ENCODE measurements around the gene POU3F2. TPM values are rescaled to one million over a fixed set of nuclear protein-coding genes. Genes with fewer than 3 reads are reported as not detected.

POU3F2 gene
- 0.93 and 1.0 TPM in 2 replicates for polyA plus RNA-seq (2012; rRNA removed)
- 0.92 and 1.1 TPM in 2 replicates for polyA plus RNA-seq (2012; cell fraction: cytosol; rRNA removed)
- polyA plus RNA-seq (2012; cell fraction: nucleus; rRNA removed): 0.89 and 1.0 TPM in 2 replicates

GRCh38 chr6:98834060-98835031 lies at the start of gene POU3F2:
Gene POU3F2, plus strand, starts transcription at chr6:98834574. Its CDS starts 300 bp downstream, at chr6:98834874.
- no peaks in the 10 kb centered on the region for H3K27me3 ChIP-seq (ENCODE audit: insufficient read depth)
- H3K4me1 ChIP-seq (ENCODE audit: control insufficient read depth in 1 of 2, insufficient read depth in 2 of 2, low read depth in 1 of 2, low read length in 1 of 2): peaks cover 0 to 37% of the 10 kb centered on the region in 2 experiments; a peak in 2 of 4 replicates
- peak within 1 kb of the TSS; percentile 77 for H2AFZ ChIP-seq (ENCODE audit: low read depth)
- H3K9me2 ChIP-seq: no peaks in the 10 kb centered on the region
- peak within 1 kb of the TSS; percentile 50; the same call in 1 of the 2 replicates for H3K9ac ChIP-seq
- peak; percentile 97 for DNase-seq
- H3K27ac ChIP-seq (ENCODE audit: low read depth in 2 of 2, low read length in 1 of 2): peak within 1 kb of the TSS; percentile 83 to 84
- TF ChIP-seq NFIC (IDR thresholded peaks at IDR 0.05; ENCODE audit: borderline replicate concordance) (peak; percentile 57), USF1 (IDR thresholded peaks at IDR 0.05; ENCODE audit: borderline replicate concordance, low read depth) (peak; percentile 25; the same call in 1 of the 2 replicates), USF2 (IDR thresholded peaks at IDR 0.05; ENCODE audit: borderline replicate concordance, low read depth, low read length) (no peak), PBX3 (IDR thresholded peaks at IDR 0.05) (peak; percentile 81), SIN3A (IDR thresholded peaks at IDR 0.05; ENCODE audit: borderline replicate concordance, low read depth, low read length) (peak; percentile 52; the same call in 1 of the 2 replicates), RFX5 (IDR thresholded peaks at IDR 0.05; ENCODE audit: low read length) (peak; percentile 97), TEAD4 (IDR thresholded peaks at IDR 0.05; ENCODE audit: borderline replicate concordance, insufficient read depth) (no peak), MXI1 (IDR thresholded peaks at IDR 0.05; ENCODE audit: low read depth, low read length) (peak; percentile 48; the same call in 1 of the 2 replicates), MAX (IDR thresholded peaks at IDR 0.05; ENCODE audit: low read depth) (peak; percentile 59), JUND (IDR thresholded peaks at IDR 0.05) (no peak), GATA2 (CRISPR knock-in tag; IDR thresholded peaks at IDR 0.05) (no peak), POLR2AphosphoS5 (IDR thresholded peaks at IDR 0.05; ENCODE audit: low read depth, low read length) (no peak), TAF1 (IDR thresholded peaks at IDR 0.05; ENCODE audit: borderline replicate concordance, low read depth, low read length) (peak; percentile 59), YY1 (IDR thresholded peaks at IDR 0.05; ENCODE audit: low read depth) (peak; percentile 47), CHD2 (IDR thresholded peaks at IDR 0.05; ENCODE audit: low read length, partially characterized antibody) (peak; percentile 26), SMC3 (IDR thresholded peaks at IDR 0.05; ENCODE audit: low read depth, low read length) (no peak), CTCF (IDR thresholded peaks at IDR 0.05) (no peak), RXRA (IDR thresholded peaks at IDR 0.05; ENCODE audit: borderline replicate concordance, low read depth) (no peak), EP300 (IDR thresholded peaks at IDR 0.05; ENCODE audit: borderline replicate concordance in 1 of 2, low read depth in 1 of 2, low read length in 1 of 2) (0 out of 4 replicates have a peak, but pooled peaks of 1 of the 2 experiments have one; percentile 30), TCF12 (IDR thresholded peaks at IDR 0.05) (0 out of 2 replicates have a peak, but pooled peaks have one; percentile 3)
- no peaks in the 10 kb centered on the region; the same call in 1 of the 2 replicates for H4K20me1 ChIP-seq (ENCODE audit: insufficient read depth)
- H3K9me3 ChIP-seq: no peaks in the 10 kb centered on the region
- ChIA-PET POLR2A (no interaction called here), CTCF (interaction anchor here (0.7 to 2.4 kb wide), 8 partner anchors 10 to 1393 kb away, joined by 3 to 8 read pairs (median 4); no protein-coding TSS in a partner anchor)
- H3F3A ChIP-seq (replicated peaks; ENCODE audit: insufficient read depth): peaks cover 20% of the 10 kb centered on the region
- peaks cover 10% of the 10 kb centered on the region for H3K79me2 ChIP-seq (ENCODE audit: insufficient read depth)
- peak within 1 kb of the TSS; percentile 91 for H3K4me2 ChIP-seq
- H3K4me3 ChIP-seq (ENCODE audit: low read depth in 2 of 2, low read length in 1 of 2): peak within 1 kb of the TSS; percentile 60 to 69
- no peaks in the 10 kb centered on the region for H3K36me3 ChIP-seq (replicated peaks in 1 of 2; ENCODE audit: control insufficient read depth in 1 of 2, insufficient read depth in 2 of 2, low read length in 1 of 2)
- WGBS (ENCODE audit: low lambda C conversion rate): 1% methylated on average over 44 of the region's 83 CpGs
